ENCODE results near the gene GRK2. TPM values are rescaled to one million over a fixed set of nuclear protein-coding genes. Genes with fewer than 3 reads are reported as not detected.

Gene GRK2
- total and polyA plus RNA-seq, 5 donors from 2014 or later, result 13.2 to 295 (median 25.4) TPM

DNA sequence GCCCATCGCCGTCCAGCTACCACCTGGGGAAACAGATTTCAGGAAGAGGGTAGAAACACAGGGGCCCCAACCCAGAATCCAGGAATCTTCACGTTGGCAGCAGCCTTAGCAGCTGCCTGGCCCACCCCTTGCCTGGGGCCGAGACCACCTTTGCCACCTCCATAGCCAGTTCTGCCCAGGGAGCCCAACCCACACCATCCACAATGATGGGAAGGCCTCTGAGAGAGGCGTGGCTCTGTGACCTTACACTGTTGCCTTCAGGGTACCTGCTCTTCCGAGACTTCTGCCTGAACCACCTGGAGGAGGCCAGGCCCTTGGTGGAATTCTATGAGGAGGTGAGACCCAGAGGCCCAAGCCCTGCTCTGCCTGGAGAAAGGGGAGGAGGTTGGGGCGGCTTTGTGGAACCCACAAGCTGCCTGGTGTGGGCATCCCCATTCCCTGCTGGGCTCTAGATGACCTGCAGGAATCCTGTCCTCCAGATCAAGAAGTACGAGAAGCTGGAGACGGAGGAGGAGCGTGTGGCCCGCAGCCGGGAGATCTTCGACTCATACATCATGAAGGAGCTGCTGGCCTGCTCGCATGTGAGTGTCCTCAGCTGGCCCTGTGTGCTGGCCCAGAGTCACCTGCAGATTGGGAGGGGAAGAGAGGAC, 12.8 kb downstream of the GRK2 start:
- no peaks in the 10 kb centered on the region for H3K27me3 ChIP-seq (ENCODE audit: control insufficient read depth, insufficient read depth, low read length)
- Mint-ChIP-seq H3K4me3 (peak overlapping the region in 3 of 4 donors; percentile 49 to 81 (median 57)), H3K4me1 (peaks cover 0 to 66% (median 21%) of the 10 kb centered on the region in 4 donors), H3K27ac (peak overlapping the region; percentile 85 to 98 (median 89)), H3K36me3 (peaks cover 9% of the 10 kb centered on the region), H3K9me3 (no peaks in the 10 kb centered on the region), H3K27me3 (no peaks in the 10 kb centered on the region)
- no peak for DNase-seq
- H3K9me3 ChIP-seq (ENCODE audit: control insufficient read depth in 2 of 2, low read length in 2 of 2), result no peaks in the 10 kb centered on the region
- peaks cover 59% of the 10 kb centered on the region for H3K36me3 ChIP-seq (ENCODE audit: control insufficient read depth, insufficient read depth, low read length)
- peak overlapping the region; percentile 87 for H3K27ac ChIP-seq (ENCODE audit: insufficient read depth, low read length, poor library complexity, severe bottlenecking)
- no peak overlapping the region for H3K4me3 ChIP-seq (ENCODE audit: low read depth, low read length)
- peaks cover 65% of the 10 kb centered on the region for H3K4me1 ChIP-seq (ENCODE audit: control insufficient read depth, insufficient read depth, low read length, poor library complexity, severe bottlenecking)
- no peak for ATAC-seq (ENCODE audit: low read depth in 2 of 2)

DNA sequence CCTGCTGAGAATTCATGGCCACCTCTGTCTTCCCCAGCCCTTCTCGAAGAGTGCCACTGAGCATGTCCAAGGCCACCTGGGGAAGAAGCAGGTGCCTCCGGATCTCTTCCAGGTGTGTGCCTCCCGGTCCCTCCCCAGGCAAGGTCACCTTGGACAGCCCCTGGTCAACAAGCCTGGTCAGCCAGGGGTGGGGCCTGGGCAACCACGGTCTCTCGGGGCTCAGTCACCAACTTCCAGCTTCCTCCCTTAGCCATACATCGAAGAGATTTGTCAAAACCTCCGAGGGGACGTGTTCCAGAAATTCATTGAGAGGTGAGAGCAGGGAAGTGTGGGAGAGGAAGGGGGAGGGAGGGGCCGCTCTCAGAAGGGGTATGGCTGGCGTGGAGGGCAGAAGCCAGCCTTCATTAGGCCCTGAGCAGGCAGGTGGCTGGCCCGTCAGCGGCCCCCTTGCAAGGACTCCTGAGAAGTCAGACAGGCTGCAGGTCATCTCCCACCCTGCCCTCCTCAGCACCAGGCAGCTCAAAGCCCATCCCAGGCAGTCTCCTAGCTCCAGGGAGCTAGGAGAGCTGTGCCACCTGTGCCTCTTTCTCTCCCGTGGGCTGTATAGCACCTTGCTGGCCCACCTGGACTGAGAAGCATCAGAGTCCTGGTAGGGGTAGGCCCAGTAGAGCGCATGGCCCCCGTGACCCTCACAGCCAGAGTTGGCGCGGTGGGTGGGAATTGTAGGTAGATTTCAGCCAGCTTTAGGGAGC, 13.5 kb downstream of the GRK2 start:
- peaks cover 10% of the 10 kb centered on the region for H3K36me3 Mint-ChIP-seq
- DNase-seq, result no peak
- ATAC-seq (ENCODE audit: low read depth in 2 of 2), result no peak
- Histone ChIP-seq H3K4me3 (ENCODE audit: low read depth, low read length) (no peak overlapping the region), H3K9me3 (ENCODE audit: control insufficient read depth in 2 of 2, low read length in 2 of 2) (no peaks in the 10 kb centered on the region), H3K36me3 (ENCODE audit: control insufficient read depth, insufficient read depth, low read length) (peaks cover 64% of the 10 kb centered on the region), H3K27me3 (ENCODE audit: control insufficient read depth, insufficient read depth, low read length) (no peaks in the 10 kb centered on the region), H3K27ac (ENCODE audit: insufficient read depth, low read length, poor library complexity, severe bottlenecking) (peak overlapping the region; percentile 87), H3K4me1 (ENCODE audit: control insufficient read depth, insufficient read depth, low read length, poor library complexity, severe bottlenecking) (peaks cover 58% of the 10 kb centered on the region)
- peak overlapping the region in 2 of 4 donors; percentile 31 to 49 for H3K4me3 Mint-ChIP-seq
- H3K27me3 Mint-ChIP-seq, result no peaks in the 10 kb centered on the region
- H3K27ac Mint-ChIP-seq, result peak overlapping the region; percentile 85 to 98 (median 89)
- peaks cover 0 to 59% (median 18%) of the 10 kb centered on the region in 4 donors for H3K4me1 Mint-ChIP-seq
- H3K9me3 Mint-ChIP-seq, result no peaks in the 10 kb centered on the region

DNA sequence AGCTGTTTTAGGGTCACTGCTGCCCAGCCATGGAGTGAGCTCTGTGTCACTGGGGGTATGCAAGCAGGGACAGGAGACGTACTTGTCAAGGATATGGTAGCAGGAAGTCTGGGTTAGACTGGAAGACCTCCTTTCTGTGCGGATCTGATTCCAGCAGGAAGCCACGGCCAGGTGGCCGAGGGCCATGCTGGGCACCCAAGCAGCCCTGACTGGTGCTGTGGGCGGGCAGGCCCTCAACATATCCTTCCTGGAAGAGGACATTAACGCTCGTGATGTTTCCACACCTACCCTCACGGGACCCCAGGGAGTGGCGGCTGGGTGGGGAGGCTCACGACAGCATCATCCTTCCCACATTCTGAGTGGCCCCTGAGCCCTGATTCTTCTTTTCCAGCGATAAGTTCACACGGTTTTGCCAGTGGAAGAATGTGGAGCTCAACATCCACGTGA, 14.1 kb downstream of the GRK2 start:
- Mint-ChIP-seq H3K27me3 (no peaks in the 10 kb centered on the region), H3K4me3 (peak overlapping the region in 2 of 4 donors; percentile 31 to 49), H3K36me3 (peaks cover 10% of the 10 kb centered on the region), H3K27ac (peak overlapping the region in 2 of 3 donors; percentile 26 to 85), H3K4me1 (peaks cover 0 to 57% (median 17%) of the 10 kb centered on the region in 4 donors), H3K9me3 (no peaks in the 10 kb centered on the region)
- H3K36me3 ChIP-seq (ENCODE audit: control insufficient read depth, insufficient read depth, low read length), result peaks cover 69% of the 10 kb centered on the region
- DNase-seq (no peak), ATAC-seq (ENCODE audit: low read depth in 2 of 2) (no peak)
- peak overlapping the region; percentile 87 for H3K27ac ChIP-seq (ENCODE audit: insufficient read depth, low read length, poor library complexity, severe bottlenecking)
- no peaks in the 10 kb centered on the region for H3K27me3 ChIP-seq (ENCODE audit: control insufficient read depth, insufficient read depth, low read length)
- no peak overlapping the region for H3K4me3 ChIP-seq (ENCODE audit: low read depth, low read length)
- H3K9me3 ChIP-seq (ENCODE audit: control insufficient read depth in 2 of 2, low read length in 2 of 2), result no peaks in the 10 kb centered on the region
- H3K4me1 ChIP-seq (ENCODE audit: control insufficient read depth, insufficient read depth, low read length, poor library complexity, severe bottlenecking), result peaks cover 52% of the 10 kb centered on the region

DNA sequence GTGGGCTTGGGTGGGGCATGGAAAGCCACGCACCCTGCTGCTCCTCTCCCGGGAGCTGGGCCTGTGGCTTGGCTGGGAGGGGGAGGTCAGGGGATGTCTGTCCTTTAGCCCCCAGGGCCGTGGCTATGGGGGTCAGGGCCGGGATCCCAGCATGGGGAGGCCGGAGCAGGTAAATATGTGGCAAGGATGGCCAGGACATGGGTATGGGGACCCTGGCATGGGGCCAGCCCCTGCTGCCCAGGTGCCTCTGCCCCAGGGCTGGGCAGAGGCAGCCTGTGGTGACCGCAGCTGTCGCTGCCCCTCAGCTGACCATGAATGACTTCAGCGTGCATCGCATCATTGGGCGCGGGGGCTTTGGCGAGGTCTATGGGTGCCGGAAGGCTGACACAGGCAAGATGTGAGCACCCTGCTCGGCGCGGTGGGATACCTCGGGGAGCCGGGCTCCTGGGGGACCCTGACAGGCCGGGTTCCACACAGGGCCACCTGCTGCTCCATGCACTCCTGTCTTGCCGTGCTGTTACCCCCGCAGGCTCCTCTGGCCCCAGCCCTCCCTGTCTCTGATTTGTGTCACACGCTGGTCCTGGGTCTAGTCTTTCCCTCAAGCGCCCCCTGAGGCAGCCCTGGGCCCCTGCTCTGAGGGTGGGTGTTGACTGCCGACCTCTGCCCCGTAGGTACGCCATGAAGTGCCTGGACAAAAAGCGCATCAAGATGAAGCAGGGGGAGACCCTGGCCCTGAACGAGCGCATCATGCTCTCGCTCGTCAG, 14.7 kb downstream of the GRK2 start:
- Mint-ChIP-seq H3K9me3 (no peaks in the 10 kb centered on the region), H3K4me3 (no peak overlapping the region), H3K4me1 (peaks cover 0 to 51% (median 16%) of the 10 kb centered on the region in 4 donors), H3K36me3 (peaks cover 7% of the 10 kb centered on the region), H3K27ac (no peak overlapping the region), H3K27me3 (no peaks in the 10 kb centered on the region)
- Histone ChIP-seq H3K36me3 (ENCODE audit: control insufficient read depth, insufficient read depth, low read length) (peaks cover 73% of the 10 kb centered on the region), H3K4me3 (ENCODE audit: low read depth, low read length) (no peak overlapping the region), H3K27ac (ENCODE audit: insufficient read depth, low read length, poor library complexity, severe bottlenecking) (peak overlapping the region; percentile 87), H3K4me1 (ENCODE audit: control insufficient read depth, insufficient read depth, low read length, poor library complexity, severe bottlenecking) (peaks cover 52% of the 10 kb centered on the region), H3K27me3 (ENCODE audit: control insufficient read depth, insufficient read depth, low read length) (no peaks in the 10 kb centered on the region), H3K9me3 (ENCODE audit: control insufficient read depth in 2 of 2, low read length in 2 of 2) (no peaks in the 10 kb centered on the region)
- ATAC-seq (ENCODE audit: low read depth in 2 of 2) (no peak), DNase-seq (no peak)

DNA sequence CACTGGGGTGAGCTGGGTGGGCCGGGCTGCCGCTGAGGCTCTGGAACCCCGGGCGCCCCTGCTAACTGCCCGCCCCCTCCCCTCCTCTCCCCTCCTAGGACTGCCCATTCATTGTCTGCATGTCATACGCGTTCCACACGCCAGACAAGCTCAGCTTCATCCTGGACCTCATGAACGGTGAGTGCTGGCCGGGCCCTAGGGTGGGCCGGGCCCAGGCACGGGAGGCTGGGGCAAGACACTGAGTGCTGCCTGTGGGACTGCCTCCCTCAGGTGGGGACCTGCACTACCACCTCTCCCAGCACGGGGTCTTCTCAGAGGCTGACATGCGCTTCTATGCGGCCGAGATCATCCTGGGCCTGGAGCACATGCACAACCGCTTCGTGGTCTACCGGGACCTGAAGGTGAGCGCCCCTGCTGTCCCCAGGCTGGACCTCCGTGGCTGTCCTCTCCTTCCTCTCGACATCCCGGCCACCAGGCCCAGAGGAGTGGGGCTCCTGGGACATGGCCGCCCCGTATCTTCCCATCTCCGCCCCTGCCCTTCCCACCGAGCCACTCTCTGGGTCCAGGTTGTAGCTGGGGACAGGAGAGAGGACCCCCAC, 15.4 kb downstream of the GRK2 start:
- Histone ChIP-seq H3K4me1 (ENCODE audit: control insufficient read depth, insufficient read depth, low read length, poor library complexity, severe bottlenecking) (peaks cover 52% of the 10 kb centered on the region), H3K27ac (ENCODE audit: insufficient read depth, low read length, poor library complexity, severe bottlenecking) (peak overlapping the region; percentile 50), H3K27me3 (ENCODE audit: control insufficient read depth, insufficient read depth, low read length) (no peaks in the 10 kb centered on the region), H3K4me3 (ENCODE audit: low read depth, low read length) (no peak overlapping the region), H3K36me3 (ENCODE audit: control insufficient read depth, insufficient read depth, low read length) (peaks cover 75% of the 10 kb centered on the region), H3K9me3 (ENCODE audit: control insufficient read depth in 2 of 2, low read length in 2 of 2) (no peaks in the 10 kb centered on the region)
- no peak overlapping the region for H3K27ac Mint-ChIP-seq
- H3K36me3 Mint-ChIP-seq, result peaks cover 5% of the 10 kb centered on the region
- ATAC-seq (ENCODE audit: low read depth in 2 of 2) (no peak), DNase-seq (no peak)
- no peaks in the 10 kb centered on the region for H3K9me3 Mint-ChIP-seq
- H3K4me1 Mint-ChIP-seq, result peaks cover 0 to 49% (median 12%) of the 10 kb centered on the region in 4 donors
- no peak overlapping the region for H3K4me3 Mint-ChIP-seq
- no peaks in the 10 kb centered on the region for H3K27me3 Mint-ChIP-seq

DNA sequence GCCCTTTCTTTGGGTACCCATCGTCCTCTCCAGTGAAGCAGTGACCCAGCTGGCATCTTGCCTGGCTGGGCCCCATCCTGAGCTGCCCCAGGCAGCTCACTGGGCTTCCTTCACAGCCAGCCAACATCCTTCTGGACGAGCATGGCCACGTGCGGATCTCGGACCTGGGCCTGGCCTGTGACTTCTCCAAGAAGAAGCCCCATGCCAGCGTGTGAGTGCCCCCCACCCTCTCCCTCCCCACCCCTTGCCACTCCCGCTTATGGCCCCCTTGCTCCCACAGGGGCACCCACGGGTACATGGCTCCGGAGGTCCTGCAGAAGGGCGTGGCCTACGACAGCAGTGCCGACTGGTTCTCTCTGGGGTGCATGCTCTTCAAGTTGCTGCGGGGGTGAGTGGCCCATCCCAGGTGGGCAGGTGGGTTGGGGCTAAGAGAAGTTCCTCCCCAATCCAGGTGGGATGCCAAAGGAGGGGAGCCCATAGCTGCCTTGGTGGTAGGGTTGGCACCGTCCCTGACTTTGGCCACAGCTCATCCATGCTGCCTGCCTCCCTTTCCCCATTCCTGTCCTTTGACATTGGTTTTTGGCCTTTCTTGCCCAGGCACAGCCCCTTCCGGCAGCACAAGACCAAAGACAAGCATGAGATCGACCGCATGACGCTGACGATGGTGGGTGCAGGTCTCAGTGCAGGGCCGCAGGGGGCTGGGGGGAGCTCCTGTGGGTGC, 16.0 kb downstream of the GRK2 start:
- Histone ChIP-seq H3K4me3 (ENCODE audit: low read depth, low read length) (no peak overlapping the region), H3K27ac (ENCODE audit: insufficient read depth, low read length, poor library complexity, severe bottlenecking) (peak overlapping the region; percentile 6), H3K36me3 (ENCODE audit: control insufficient read depth, insufficient read depth, low read length) (peaks cover 77% of the 10 kb centered on the region), H3K4me1 (ENCODE audit: control insufficient read depth, insufficient read depth, low read length, poor library complexity, severe bottlenecking) (peaks cover 52% of the 10 kb centered on the region), H3K27me3 (ENCODE audit: control insufficient read depth, insufficient read depth, low read length) (no peaks in the 10 kb centered on the region), H3K9me3 (ENCODE audit: control insufficient read depth in 2 of 2, low read length in 2 of 2) (no peaks in the 10 kb centered on the region)
- ATAC-seq (ENCODE audit: low read depth in 2 of 2) (no peak), DNase-seq (no peak)
- Mint-ChIP-seq H3K4me3 (peak overlapping the region in 1 of 4 donors; percentile 35), H3K4me1 (peaks cover 0 to 51% (median 14%) of the 10 kb centered on the region in 4 donors), H3K9me3 (peaks cover 0 to 1% (median 0%) of the 10 kb centered on the region in 7 donors), H3K27ac (peak overlapping the region in 1 of 3 donors; percentile 43), H3K36me3 (peaks cover 4% of the 10 kb centered on the region), H3K27me3 (peaks cover 2% of the 10 kb centered on the region)

Data from CD4-positive, CD25-positive, alpha-beta regulatory T cell (primary cell).